Mesothelial cell of epicardium (in vitro differentiated cells): ENCODE measurements around the gene SLC48A1. TPM values are rescaled to one million over a fixed set of nuclear protein-coding genes. Genes with fewer than 3 reads are reported as not detected.

Experiments used
- DNase-seq, 2 experiments: peaks; one replicate each; pipeline ENCODE4 v3.0.0; 2021; ENCODE audit warnings: low spot score in 2 of 2; ENCODE audit not compliant: unreplicated experiment in 2 of 2
- H3K27ac Mint-ChIP-seq: 2 replicates; pipeline ENCODE4 v1.8.0; 2021; ENCODE audit warnings: mixed read lengths
- H3K27me3 Mint-ChIP-seq: 2 replicates; pipeline ENCODE4 v1.8.0; 2021; ENCODE audit warnings: low read depth, mixed read lengths
- H3K36me3 Mint-ChIP-seq: 2 replicates; pipeline ENCODE4 v1.8.0; 2021; ENCODE audit warnings: mixed read lengths
- H3K4me1 Mint-ChIP-seq: 2 replicates; pipeline ENCODE4 v1.8.0; 2021; ENCODE audit warnings: mixed read lengths
- H3K4me3 Mint-ChIP-seq: 2 replicates; pipeline ENCODE4 v1.8.0; 2021; ENCODE audit warnings: mild to moderate bottlenecking, moderate library complexity, mixed read lengths
- H3K9me3 Mint-ChIP-seq: 2 replicates; pipeline ENCODE4 v1.8.0; 2021; ENCODE audit warnings: mixed read lengths
- CTCF ChIP-seq: fragments of 200-600 bp; sonication (generic); IDR thresholded peaks from one replicate; pipeline ENCODE4 v1.5.0; 2021; ENCODE audit warnings: antibody characterized with exemption; ENCODE audit not compliant: unreplicated experiment
- total RNA-seq: library from RNA; stranded (reverse); gene quantifications from 3 replicates; pipeline ENCODE4 v1.2.1, GENCODE V29; 2021

The SLC48A1 gene
- total RNA-seq, 1 donor from 2014 or later = 27.7 TPM

GRCh38 chr12:47731723-47732122 lies 41.3 kb upstream of the SLC48A1 start:
- Mint-ChIP-seq H3K27me3 (no peaks in the 10 kb centered on the region), H3K27ac (no peak overlapping the region), H3K36me3 (no peaks in the 10 kb centered on the region), H3K4me3 (no peak overlapping the region), H3K9me3 (no peaks in the 10 kb centered on the region), H3K4me1 (peaks cover 33% of the 10 kb centered on the region)
- no peak for TF ChIP-seq CTCF
- no peak for DNase-seq

GRCh38 chr12:47732504-47732903 lies 40.5 kb upstream of the SLC48A1 start:
- no peak overlapping the region for H3K4me3 Mint-ChIP-seq
- no peak for TF ChIP-seq CTCF
- H3K36me3 Mint-ChIP-seq = no peaks in the 10 kb centered on the region
- H3K9me3 Mint-ChIP-seq = no peaks in the 10 kb centered on the region
- DNase-seq = no peak
- H3K27me3 Mint-ChIP-seq = no peaks in the 10 kb centered on the region
- H3K4me1 Mint-ChIP-seq = peaks cover 40% of the 10 kb centered on the region
- H3K27ac Mint-ChIP-seq = no peak overlapping the region

GRCh38 chr12:47733142-47733541 lies 39.9 kb upstream of the SLC48A1 start:
- no peaks in the 10 kb centered on the region for H3K27me3 Mint-ChIP-seq
- H3K4me3 Mint-ChIP-seq = no peak overlapping the region
- DNase-seq = no peak
- TF ChIP-seq CTCF = no peak
- H3K9me3 Mint-ChIP-seq = no peaks in the 10 kb centered on the region
- H3K27ac Mint-ChIP-seq = no peak overlapping the region
- H3K4me1 Mint-ChIP-seq = peaks cover 42% of the 10 kb centered on the region
- H3K36me3 Mint-ChIP-seq = no peaks in the 10 kb centered on the region

GRCh38 chr12:47734725-47735480 lies 38.1 kb upstream of the SLC48A1 start:
- peak overlapping the region; percentile 77 for H3K27ac Mint-ChIP-seq

GRCh38 chr12:47735649-47736048 lies 37.4 kb upstream of the SLC48A1 start:
- H3K27me3 Mint-ChIP-seq = no peaks in the 10 kb centered on the region
- no peak overlapping the region for H3K27ac Mint-ChIP-seq
- no peaks in the 10 kb centered on the region for H3K36me3 Mint-ChIP-seq
- peaks cover 32% of the 10 kb centered on the region for H3K4me1 Mint-ChIP-seq
- no peak for DNase-seq
- no peak overlapping the region for H3K4me3 Mint-ChIP-seq
- no peaks in the 10 kb centered on the region for H3K9me3 Mint-ChIP-seq
- TF ChIP-seq CTCF = no peak

More at GRCh38 chr12:47734725-47735480, 38.1 kb upstream of the SLC48A1 start:
- DNase-seq = no peak
- H3K4me1 Mint-ChIP-seq = peaks cover 35% of the 10 kb centered on the region
- no peak overlapping the region for H3K4me3 Mint-ChIP-seq
- no peaks in the 10 kb centered on the region for H3K27me3 Mint-ChIP-seq
- no peaks in the 10 kb centered on the region for H3K9me3 Mint-ChIP-seq
- no peaks in the 10 kb centered on the region for H3K36me3 Mint-ChIP-seq
- TF ChIP-seq CTCF = no peak
